NT2/D1 (cell line): ENCODE measurements around the gene PLXNA2.

ENCODE experiments used
- SUZ12 ChIP-seq: IDR thresholded peaks from 2 replicates; pipeline ENCODE4 v1.6.1; 2011; ENCODE audit not compliant: insufficient read length, insufficient read depth; ENCODE audit errors: extremely low read depth
- YY1 ChIP-seq: IDR thresholded peaks from 2 replicates; pipeline ENCODE4 v1.6.1; 2011; ENCODE audit not compliant: insufficient read length, insufficient read depth

DNA sequence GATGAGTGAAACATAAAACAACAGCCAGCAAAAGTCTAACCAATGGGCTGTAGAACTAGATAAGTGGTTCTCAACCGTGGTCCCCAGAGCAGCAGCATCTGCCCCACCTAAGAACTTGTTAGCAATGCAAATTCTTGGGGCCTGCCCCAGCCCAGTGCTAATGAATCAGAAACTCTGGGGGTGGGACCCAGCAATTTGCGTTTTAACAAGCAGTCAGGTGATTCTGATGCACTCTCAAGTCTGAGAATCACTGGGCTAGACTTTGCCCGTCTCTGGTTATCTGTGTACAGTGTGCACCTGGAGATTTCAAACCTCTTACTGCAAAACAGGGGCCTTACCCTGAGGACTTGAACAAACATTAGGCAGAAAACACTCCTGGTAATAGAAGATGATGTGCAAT is 66.5 kb downstream of the PLXNA2 start:
- TF ChIP-seq SUZ12 (no peak), YY1 (no peak)
